Peyer's patch (tissue), 4 donors: Measurements from ENCODE around the gene RNF31.

Experiments
- CTCF ChIP-seq, 6 experiments: fragments of 450-650 bp in 4 of 6; fragments of 200-600 bp in 2 of 6; sonication (generic) in 1 of 6; IDR thresholded peaks; one replicate each; pipeline ENCODE4 v1.5.1; 2017 to 2019; ENCODE audit warnings: antibody characterized with exemption in 6 of 6, mild to moderate bottlenecking in 3 of 6, moderate library complexity in 1 of 6
- POLR2A ChIP-seq, 2 donors: fragments of 450-650 bp; IDR thresholded peaks; one replicate each; pipeline ENCODE4 v1.5.1; 2017; ENCODE audit warnings: antibody characterized with exemption in 2 of 2, mild to moderate bottlenecking in 2 of 2, moderate library complexity in 2 of 2

GRCh38 chr14:24157331-24157730 is 10.0 kb downstream of the RNF31 start:
- TF ChIP-seq CTCF (IDR thresholded peaks at IDR 0.05) (no peak), POLR2A (IDR thresholded peaks at IDR 0.05) (no peak)
